Lung (tissue), 12 donors: ENCODE data around the gene LRRC47. TPM values are rescaled to one million over a fixed set of nuclear protein-coding genes. Genes with fewer than 3 reads are reported as not detected.

Experiments used
- ATAC-seq: fragments of 200-7000 bp; cut with Tn5 transposase; one replicate; pipeline ENCODE4 v1.9.1; 2020; ENCODE audit warnings: moderate number of reproducible peaks; ENCODE audit not compliant: insufficient read depth, low FRiP score
- DNase-seq, 3 donors: peaks; one replicate each; pipeline ENCODE4 v3.0.0-alpha.2; 2013 to 2017
- H3K27ac ChIP-seq, 2 donors: one replicate each; pipeline ENCODE4 v1.5.1; 2013; ENCODE audit warnings: mild to moderate bottlenecking in 2 of 2, moderate library complexity in 2 of 2, control low read depth in 1 of 2, inconsistent platforms in 1 of 2, low read depth in 1 of 2, low read length in 1 of 2
- H3K27me3 ChIP-seq, 3 donors: one replicate each; pipeline ENCODE4 v1.5.1; 2013; ENCODE audit warnings: low read length in 2 of 3; ENCODE audit not compliant: control insufficient read depth in 3 of 3, insufficient read depth in 3 of 3
- H3K36me3 ChIP-seq, 4 donors: one replicate each; pipeline ENCODE4 v1.5.1; 2013; ENCODE audit warnings: low read length in 4 of 4, mild to moderate bottlenecking in 1 of 4, moderate library complexity in 1 of 4; ENCODE audit not compliant: control insufficient read depth in 4 of 4, insufficient read depth in 4 of 4
- H3K4me1 ChIP-seq, 5 donors: one replicate each; pipeline ENCODE4 v1.5.1; 2013; ENCODE audit warnings: low read length in 5 of 5, mild to moderate bottlenecking in 2 of 5, moderate library complexity in 1 of 5; ENCODE audit not compliant: control insufficient read depth in 5 of 5, insufficient read depth in 5 of 5
- H3K4me3 ChIP-seq: one replicate; pipeline ENCODE4 v1.5.1; 2013; ENCODE audit warnings: mild to moderate bottlenecking, control low read depth, moderate library complexity
- H3K9ac ChIP-seq, 2 donors: one replicate each; pipeline ENCODE4 v1.5.1; 2013; ENCODE audit warnings: low read length in 2 of 2, control low read depth in 1 of 2; ENCODE audit not compliant: insufficient read depth in 1 of 2
- H3K9me3 ChIP-seq, 4 donors: one replicate each; pipeline ENCODE4 v1.5.1; 2013; ENCODE audit warnings: low read length in 3 of 4, mild to moderate bottlenecking in 1 of 4, moderate library complexity in 1 of 4; ENCODE audit not compliant: control insufficient read depth in 4 of 4, insufficient read depth in 3 of 4
- CTCF ChIP-seq: IDR thresholded peaks from 2 replicates; pipeline ENCODE4 v1.5.1; 2012; ENCODE audit warnings: mild to moderate bottlenecking; ENCODE audit errors: control extremely low read depth, extremely low read depth
- WGBS, 2 donors: extraction: QIAGEN DNeasy Blood & Tissue Kit; methylation state at CpG; one replicate each; pipeline ENCODE4 v1.1.7; 2013; 5-methylcytosine and 5-hydroxymethylcytosine counted together
- polyA plus RNA-seq, 2 donors: library from polyadenylated mRNA; stranded (reverse); fragments of 200-250 nt; gene quantifications; one replicate each; pipeline ENCODE4 v1.2.1, GENCODE V29; 2013
- total RNA-seq, 2 donors: library from RNA; depleted of rRNA in 1 of 2; stranded (reverse); fragments of >200 nt in 1 of 2; gene quantifications; one replicate each; pipeline ENCODE4 v1.2.1, GENCODE V29; 2014 to 2021
- donor health status: control.
- donor health status: control.
- donor health status: Bipolar disorder and iron deficiency.
- donor health status: healthy.
- donor health status: DM: yes; HTN: yes; CAD: no.

LRRC47 gene
- total and polyA plus RNA-seq, 4 donors: 14.4 to 33.9 (median 20.5) TPM

- ATAC-seq: no peak
- Histone ChIP-seq H3K36me3 (peaks cover 0 to 21% (median 11%) of the 10 kb centered on the region in 4 donors), H3K4me3 (no peak overlapping the region), H3K27me3 (no peaks in the 10 kb centered on the region), H3K9ac (no peak overlapping the region), H3K4me1 (peaks cover 0 to 24% (median 4%) of the 10 kb centered on the region in 5 donors), H3K27ac (no peak overlapping the region), H3K9me3 (no peaks in the 10 kb centered on the region)
- TF ChIP-seq CTCF: no peak
- 93 to 95% methylated on average over 10 of the region's 10 CpGs for WGBS, 2 donors
- DNase-seq: no peak
Observed at GRCh38 chr1:3744646-3745045, 51.7 kb downstream of the LRRC47 start.

- DNase-seq (no peak), ATAC-seq (no peak)
- Histone ChIP-seq H3K9ac (no peak overlapping the region), H3K27ac (no peak overlapping the region), H3K27me3 (no peaks in the 10 kb centered on the region), H3K36me3 (peaks cover 3 to 24% (median 14%) of the 10 kb centered on the region in 4 donors), H3K4me1 (peaks cover 0 to 24% (median 4%) of the 10 kb centered on the region in 5 donors), H3K9me3 (no peaks in the 10 kb centered on the region), H3K4me3 (no peak overlapping the region)
- WGBS, 2 donors: 94 to 96% methylated on average over 12 of the region's 12 CpGs
- no peak for TF ChIP-seq CTCF
Observed at GRCh38 chr1:3743826-3744225, 52.5 kb downstream of the LRRC47 start.

- 63 to 66% methylated on average over 4 of the region's 4 CpGs for WGBS, 2 donors
- ATAC-seq: no peak
Observed at GRCh38 chr1:3743421-3743820, 52.9 kb downstream of the LRRC47 start.

More at GRCh38 chr1:3743421-3743820, 52.9 kb downstream of the LRRC47 start:
- no peaks in the 10 kb centered on the region for H3K27me3 ChIP-seq
- H3K4me3 ChIP-seq: no peak overlapping the region
- peaks cover 4 to 26% (median 16%) of the 10 kb centered on the region in 4 donors for H3K36me3 ChIP-seq
- no peak overlapping the region for H3K27ac ChIP-seq
- TF ChIP-seq CTCF: no peak
- no peaks in the 10 kb centered on the region for H3K9me3 ChIP-seq
- peaks cover 0 to 24% (median 4%) of the 10 kb centered on the region in 5 donors for H3K4me1 ChIP-seq
- H3K9ac ChIP-seq: no peak overlapping the region
- DNase-seq: no peak
